GM12878 (cell line): ENCODE data around the gene MBNL3. TPM values are rescaled to one million over a fixed set of nuclear protein-coding genes. Genes with fewer than 3 reads are reported as not detected.

Experiments
- ATAC-seq: fragments of 200-7000 bp; cut with Tn5 transposase; 3 replicates; pipeline ENCODE4 v1.9.1; 2020; ENCODE audit warnings: mild to moderate bottlenecking, moderate library complexity
- BruUV-seq: library from RNA; stranded (reverse); fragments of 400-500 nt; replicated peaks from 2 replicates; lab custom pipeline; 2021; lab: Mats Ljungman, UMichigan
- CTCF ChIA-PET: fragments of 300-600 bp; sonication (Branson Sonifier 250); formaldehyde crosslinking; extraction: SDS; loops from one replicate; lab custom pipeline; 2021; ENCODE audit warnings: inconsistent platforms; lab: Yijun Ruan, JAX
- POLR2A ChIA-PET: fragments of 350-600 bp; formaldehyde crosslinking; extraction: SDS; loops from one replicate; lab custom pipeline; 2021; ENCODE audit warnings: inconsistent platforms; lab: Charles Lee
- RAD21 ChIA-PET: fragments of 300-600 bp; sonication (Branson Sonifier 250); formaldehyde crosslinking; loops from one replicate; lab custom pipeline; 2023; ENCODE audit warnings: antibody characterized with exemption; ENCODE audit not compliant: unreplicated experiment; lab: Charles Lee
- SMC1A ChIA-PET: fragments of 300-600 bp; sonication (Branson Sonifier 250); formaldehyde crosslinking; loops from one replicate; lab custom pipeline; 2023; ENCODE audit not compliant: unreplicated experiment, uncharacterized antibody; lab: Charles Lee
- DNase-seq: peaks from one replicate; pipeline ENCODE4 v3.0.0-alpha.2; 2011; ENCODE audit warnings: low read depth, low spot score
- FAIRE-seq: peaks from 3 replicates; lab custom pipeline; 2011; peaks lifted over from hg19 to GRCh38; lab: Jason Lieb, UNC
- H2AFZ ChIP-seq: 2 replicates; pipeline ENCODE4 v1.6.0; 2011; ENCODE audit warnings: low read depth, low read length, control low read depth; ENCODE audit not compliant: control insufficient read depth
- H3K27ac ChIP-seq: 2 replicates; pipeline ENCODE4 v1.5.1; 2011; ENCODE audit warnings: control low read depth; ENCODE audit not compliant: control insufficient read depth, insufficient read depth
- H3K27me3 ChIP-seq, 2 experiments: replicated peaks in 1 of 2; 2 replicates each; pipeline versions ENCODE4 v1.6.0 to v1.6.1; 2011; ENCODE audit warnings: low read length in 1 of 2; ENCODE audit not compliant: control insufficient read depth in 2 of 2, insufficient read depth in 2 of 2
- H3K36me3 ChIP-seq, 2 experiments: 2 replicates each; pipeline ENCODE4 v1.5.1; 2011; ENCODE audit warnings: low read length in 1 of 2; ENCODE audit not compliant: control insufficient read depth in 2 of 2, insufficient read depth in 2 of 2
- H3K4me1 ChIP-seq: 2 replicates; pipeline ENCODE4 v1.6.1; 2011; ENCODE audit warnings: mild to moderate bottlenecking, low read length, moderate library complexity, mixed read lengths; ENCODE audit not compliant: control insufficient read depth, insufficient read depth
- H3K4me2 ChIP-seq: 2 replicates; pipeline ENCODE4 v1.6.0; 2011; ENCODE audit warnings: control low read depth; ENCODE audit not compliant: control insufficient read depth, insufficient read depth
- H3K4me3 ChIP-seq: fragments of 200-600 bp; sonication (generic); 2 replicates; pipeline ENCODE4 v1.5.1; 2016
- H3K79me2 ChIP-seq: 2 replicates; pipeline ENCODE4 v1.6.0; 2011; ENCODE audit warnings: low read length; ENCODE audit not compliant: control insufficient read depth, insufficient read depth
- H3K9ac ChIP-seq: 2 replicates; pipeline ENCODE4 v1.8.0; 2011; ENCODE audit warnings: low read length, control low read depth, mixed read lengths; ENCODE audit not compliant: control insufficient read depth, insufficient read depth
- H3K9me3 ChIP-seq: replicated peaks from 3 replicates; pipeline ENCODE4 v1.5.1; 2011; ENCODE audit warnings: mild to moderate bottlenecking, low read length; ENCODE audit not compliant: control insufficient read depth, insufficient read depth
- H4K20me1 ChIP-seq: 2 replicates; pipeline ENCODE4 v1.6.0; 2011; ENCODE audit not compliant: control insufficient read depth, insufficient read depth
- CUX1 ChIP-seq: IDR thresholded peaks from 2 replicates; pipeline ENCODE4 v1.6.1; 2012; ENCODE audit warnings: improper control_type of control experiment, low read depth, low read length; ENCODE audit not compliant: insufficient replicate concordance
- EP300 ChIP-seq, 2 experiments: fragments of 150-350 bp in 1 of 2; IDR thresholded peaks; 2 replicates each; pipeline ENCODE4 v1.6.1; 2011 to 2012; ENCODE audit warnings: low read depth in 2 of 2, low read length in 2 of 2, borderline replicate concordance in 1 of 2, improper control_type of control experiment in 1 of 2, inconsistent platforms in 1 of 2; ENCODE audit not compliant: control insufficient read depth in 1 of 2
- USF2 ChIP-seq: IDR thresholded peaks from 2 replicates; pipeline ENCODE4 v1.6.1; 2011; ENCODE audit warnings: low read depth, low read length, improper control_type of control experiment, borderline replicate concordance
- YBX1 ChIP-seq: fragments of 450-650 bp; IDR thresholded peaks from 2 replicates; pipeline ENCODE4 v1.6.1; 2016; ENCODE audit warnings: antibody characterized with exemption
- WGBS: methylation state at CpG from one replicate; pipeline ENCODE4 v1.1.6; 2016; ENCODE audit warnings: low lambda C conversion rate; ENCODE audit not compliant: insufficient replicate concordance, insufficient coverage; ENCODE audit errors: missing lambda C conversion rate; 5-methylcytosine and 5-hydroxymethylcytosine counted together
- in situ Hi-C: fragments of 300-500 bp; cut with MboI; formaldehyde crosslinking; loops from 9 replicates; pipeline ENCODE4 v1.14.3; 2018; ENCODE audit warnings: mixed read lengths
- intact Hi-C: fragments of 100-400 bp; cut with micrococcal nuclease; formaldehyde crosslinking; loops from one replicate; pipeline ENCODE4 v1.14.2; 2022; ENCODE audit not compliant: unreplicated experiment
- polyA plus RNA-seq, 11 experiments: library from polyadenylated mRNA; depleted of rRNA in 4 of 11; unstranded in 6 of 11; stranded (reverse) in 5 of 11; fragments of >200 nt; fragmentation: Nextera tagmentation in 4 of 11; fragmentation: Illumina TruSeq in 1 of 11; extraction: Ambion mirVana in 4 of 11; extraction: Trizol in 1 of 11; gene quantifications; 1 replicate in 1 of 11; 2 replicates in 10 of 11; pipeline versions ENCODE4 v1.2.1 to v1.2.3, GENCODE V29; 2011 to 2016; ENCODE audit warnings: inconsistent platforms in 2 of 11, missing spikeins in 2 of 11, low read depth in 1 of 11
- total RNA-seq, 4 experiments: library from RNA; depleted of rRNA in 3 of 4; stranded (reverse); fragments of >200 nt in 3 of 4; fragmentation: Illumina TruSeq in 1 of 4; extraction: Trizol in 1 of 4; gene quantifications; 2 replicates each; pipeline versions ENCODE4 v1.2.1 to v1.2.3, GENCODE V29; 2013 to 2021
- TF ChIP-seq, protein P1 (sequence below): IDR thresholded peaks from 2 replicates; pipeline ENCODE4 v1.6.1; 2011; ENCODE audit warnings: borderline replicate concordance, low read depth, mild to moderate bottlenecking, moderate library complexity, low read length; ENCODE audit not compliant: insufficient read depth, poor library complexity, severe bottlenecking
- TF ChIP-seq, protein P2 (sequence below): IDR thresholded peaks from 2 replicates; pipeline ENCODE4 v1.6.1; 2012; ENCODE audit warnings: low read depth, low read length, improper control_type of control experiment
- TF ChIP-seq, protein P3 (sequence below): fragments of 150-350 bp; IDR thresholded peaks from 2 replicates; pipeline ENCODE4 v1.6.1; 2014; ENCODE audit warnings: mild to moderate bottlenecking, low read depth, low read length

The MBNL3 gene
- total and polyA plus RNA-seq, 10 of the 15 experiments (the other 5 are each of a cell fraction or from before 2014, with no cell fraction given), result 3.4 to 33.1 (median 12.6) TPM

- TF ChIP-seq, protein P1, sequence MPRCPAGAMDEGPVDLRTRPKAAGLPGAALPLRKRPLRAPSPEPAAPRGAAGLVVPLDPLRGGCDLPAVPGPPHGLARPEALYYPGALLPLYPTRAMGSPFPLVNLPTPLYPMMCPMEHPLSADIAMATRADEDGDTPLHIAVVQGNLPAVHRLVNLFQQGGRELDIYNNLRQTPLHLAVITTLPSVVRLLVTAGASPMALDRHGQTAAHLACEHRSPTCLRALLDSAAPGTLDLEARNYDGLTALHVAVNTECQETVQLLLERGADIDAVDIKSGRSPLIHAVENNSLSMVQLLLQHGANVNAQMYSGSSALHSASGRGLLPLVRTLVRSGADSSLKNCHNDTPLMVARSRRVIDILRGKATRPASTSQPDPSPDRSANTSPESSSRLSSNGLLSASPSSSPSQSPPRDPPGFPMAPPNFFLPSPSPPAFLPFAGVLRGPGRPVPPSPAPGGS, result no peak
Observed at GRCh38 chrX:132497432-132497831, 8.6 kb upstream of the MBNL3 start (continued).

DNA sequence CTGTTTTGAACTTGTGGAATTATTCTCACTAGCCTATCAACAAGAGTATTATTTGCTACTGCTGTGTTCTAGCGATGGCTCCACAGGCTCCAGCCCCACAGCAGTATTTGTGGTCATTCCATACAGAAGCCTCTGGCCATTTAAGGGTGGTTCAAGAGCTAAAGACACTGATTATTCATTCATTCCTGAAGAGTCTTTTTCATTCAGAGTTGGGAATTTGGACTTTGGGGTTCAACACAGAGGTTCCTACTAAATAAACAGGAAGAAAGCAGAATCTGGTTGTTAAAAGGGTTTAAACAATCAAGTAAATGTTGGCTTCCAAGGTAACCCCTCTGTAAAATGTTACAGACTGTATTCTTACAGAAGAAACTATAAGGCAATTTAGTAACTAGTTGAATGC, 4.3 kb upstream of the MBNL3 start:
- WGBS, result 58% methylated on average over 1 of the region's 1 CpG
- no peak for FAIRE-seq
- RAD21 ChIA-PET, result no interaction called here

More for the DNA sequence above, 4.3 kb upstream of the MBNL3 start:
- no TSS peak for BruUV-seq
- H3K9me3 ChIP-seq, result no peaks in the 10 kb centered on the region
- H3K4me3 ChIP-seq, result no peak overlapping the region
- H3K4me2 ChIP-seq, result no peak overlapping the region
- POLR2A ChIA-PET, result no interaction called here
- DNase-seq, result no peak
- intact Hi-C loops, result loop anchor here (5.0 kb wide), 1 partner anchor 119 kb away; no protein-coding TSS in a partner anchor
- no peak overlapping the region for H3K27ac ChIP-seq
- in situ Hi-C loops, result no loop called here
- CTCF ChIA-PET, result no interaction called here
- H3K9ac ChIP-seq, result no peak overlapping the region
- no peak for ATAC-seq
- TF ChIP-seq CUX1 (no peak), YBX1 (no peak), EP300 (IDR thresholded peaks at IDR 0.05; ENCODE audit: borderline replicate concordance in 1 of 2, control insufficient read depth in 1 of 2, low read depth in 2 of 2, low read length in 2 of 2) (no peak), USF2 (no peak)
- TF ChIP-seq, protein P2, sequence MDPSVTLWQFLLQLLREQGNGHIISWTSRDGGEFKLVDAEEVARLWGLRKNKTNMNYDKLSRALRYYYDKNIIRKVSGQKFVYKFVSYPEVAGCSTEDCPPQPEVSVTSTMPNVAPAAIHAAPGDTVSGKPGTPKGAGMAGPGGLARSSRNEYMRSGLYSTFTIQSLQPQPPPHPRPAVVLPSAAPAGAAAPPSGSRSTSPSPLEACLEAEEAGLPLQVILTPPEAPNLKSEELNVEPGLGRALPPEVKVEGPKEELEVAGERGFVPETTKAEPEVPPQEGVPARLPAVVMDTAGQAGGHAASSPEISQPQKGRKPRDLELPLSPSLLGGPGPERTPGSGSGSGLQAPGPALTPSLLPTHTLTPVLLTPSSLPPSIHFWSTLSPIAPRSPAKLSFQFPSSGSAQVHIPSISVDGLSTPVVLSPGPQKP, result no peak
- TF ChIP-seq, protein P3, sequence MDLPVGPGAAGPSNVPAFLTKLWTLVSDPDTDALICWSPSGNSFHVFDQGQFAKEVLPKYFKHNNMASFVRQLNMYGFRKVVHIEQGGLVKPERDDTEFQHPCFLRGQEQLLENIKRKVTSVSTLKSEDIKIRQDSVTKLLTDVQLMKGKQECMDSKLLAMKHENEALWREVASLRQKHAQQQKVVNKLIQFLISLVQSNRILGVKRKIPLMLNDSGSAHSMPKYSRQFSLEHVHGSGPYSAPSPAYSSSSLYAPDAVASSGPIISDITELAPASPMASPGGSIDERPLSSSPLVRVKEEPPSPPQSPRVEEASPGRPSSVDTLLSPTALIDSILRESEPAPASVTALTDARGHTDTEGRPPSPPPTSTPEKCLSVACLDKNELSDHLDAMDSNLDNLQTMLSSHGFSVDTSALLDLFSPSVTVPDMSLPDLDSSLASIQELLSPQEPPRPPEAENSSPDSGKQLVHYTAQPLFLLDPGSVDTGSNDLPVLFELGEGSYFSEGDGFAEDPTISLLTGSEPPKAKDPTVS, result no peak
- SMC1A ChIA-PET, result no interaction called here
- no peaks in the 10 kb centered on the region for H3K27me3 ChIP-seq
- H3K79me2 ChIP-seq, result no peaks in the 10 kb centered on the region
- H3K36me3 ChIP-seq, result no peaks in the 10 kb centered on the region
- no peak overlapping the region for H2AFZ ChIP-seq
- H4K20me1 ChIP-seq, result no peaks in the 10 kb centered on the region
- no peaks in the 10 kb centered on the region for H3K4me1 ChIP-seq
